LNCAP (cell line): ENCODE data around the gene CXCL11.

ENCODE experiments used
- CTCF ChIP-seq: fragments of 450-650 bp; IDR thresholded peaks from 2 replicates; pipeline ENCODE4 v1.5.1; 2017; ENCODE audit warnings: mild to moderate bottlenecking

Gene CXCL11

GRCh38 chr4:76067652-76068286, 31.9 kb upstream of the CXCL11 start:
- TF ChIP-seq CTCF, result peak; percentile 85

GRCh38 chr4:76066546-76066945, 30.7 kb upstream of the CXCL11 start:
- no peak for TF ChIP-seq CTCF

- TF ChIP-seq CTCF, result no peak
These were observed 26.1 kb upstream of the CXCL11 start for GRCh38 chr4:76061982-76062381.

- no peak for TF ChIP-seq CTCF
These were observed 25.6 kb upstream of the CXCL11 start for GRCh38 chr4:76061421-76061820.

- no peak for TF ChIP-seq CTCF
These were observed 24.6 kb upstream of the CXCL11 start for GRCh38 chr4:76060506-76060905.

- no peak for TF ChIP-seq CTCF
These were observed 23.9 kb upstream of the CXCL11 start for GRCh38 chr4:76059750-76060149.

GRCh38 chr4:76058888-76059426, 23.1 kb upstream of the CXCL11 start:
- TF ChIP-seq CTCF, result no peak

- no peak for TF ChIP-seq CTCF
These were observed 22.4 kb upstream of the CXCL11 start for GRCh38 chr4:76058302-76058701.
